ENCODE measurements around the gene DTD1.

DTD1 gene

GRCh38 chr20:18722371-18722770 is 134.5 kb downstream of the DTD1 start:
- Mint-ChIP-seq H3K9me3 (peaks cover 3% of the 10 kb centered on the region), H3K36me3 (ENCODE audit: low read depth) (no peaks in the 10 kb centered on the region), H3K4me1 (ENCODE audit: low read depth) (peaks cover 4% of the 10 kb centered on the region), H3K27me3 (ENCODE audit: low read depth) (no peaks in the 10 kb centered on the region), H3K4me3 (no peak overlapping the region), H3K27ac (no peak overlapping the region)

- Mint-ChIP-seq H3K27me3 (ENCODE audit: low read depth) (no peaks in the 10 kb centered on the region), H3K36me3 (ENCODE audit: low read depth) (no peaks in the 10 kb centered on the region), H3K4me3 (no peak overlapping the region), H3K9me3 (peaks cover 3% of the 10 kb centered on the region), H3K4me1 (ENCODE audit: low read depth) (peaks cover 4% of the 10 kb centered on the region), H3K27ac (no peak overlapping the region)
These were observed 136.2 kb downstream of the DTD1 start for GRCh38 chr20:18724077-18724476.

GRCh38 chr20:18724788-18725464 is 137.1 kb downstream of the DTD1 start:
- Mint-ChIP-seq H3K27ac (no peak overlapping the region), H3K27me3 (ENCODE audit: low read depth) (no peaks in the 10 kb centered on the region), H3K36me3 (ENCODE audit: low read depth) (no peaks in the 10 kb centered on the region), H3K9me3 (peaks cover 3% of the 10 kb centered on the region), H3K4me3 (no peak overlapping the region), H3K4me1 (ENCODE audit: low read depth) (peaks cover 4% of the 10 kb centered on the region)

- Mint-ChIP-seq H3K4me1 (ENCODE audit: low read depth) (peaks cover 4% of the 10 kb centered on the region), H3K4me3 (no peak overlapping the region), H3K9me3 (no peaks in the 10 kb centered on the region), H3K36me3 (ENCODE audit: low read depth) (no peaks in the 10 kb centered on the region), H3K27me3 (ENCODE audit: low read depth) (no peaks in the 10 kb centered on the region), H3K27ac (no peak overlapping the region)
These were observed 139.2 kb downstream of the DTD1 start for GRCh38 chr20:18727032-18727508.

- Mint-ChIP-seq H3K9me3 (no peaks in the 10 kb centered on the region), H3K27ac (no peak overlapping the region), H3K4me1 (ENCODE audit: low read depth) (peaks cover 4% of the 10 kb centered on the region), H3K27me3 (ENCODE audit: low read depth) (no peaks in the 10 kb centered on the region), H3K4me3 (no peak overlapping the region), H3K36me3 (ENCODE audit: low read depth) (no peaks in the 10 kb centered on the region)
These were observed 140.5 kb downstream of the DTD1 start for GRCh38 chr20:18728165-18728869.

- no peak overlapping the region for H3K27ac Mint-ChIP-seq
- H3K4me1 Mint-ChIP-seq (ENCODE audit: low read depth): peaks cover 4% of the 10 kb centered on the region
- H3K9me3 Mint-ChIP-seq: no peaks in the 10 kb centered on the region
- H3K27me3 Mint-ChIP-seq (ENCODE audit: low read depth): no peaks in the 10 kb centered on the region
- H3K36me3 Mint-ChIP-seq (ENCODE audit: low read depth): no peaks in the 10 kb centered on the region
- no peak overlapping the region for H3K4me3 Mint-ChIP-seq
These were observed 141.0 kb downstream of the DTD1 start for GRCh38 chr20:18728870-18729224.

- Mint-ChIP-seq H3K27me3 (ENCODE audit: low read depth) (no peaks in the 10 kb centered on the region), H3K27ac (no peak overlapping the region), H3K4me3 (no peak overlapping the region), H3K36me3 (ENCODE audit: low read depth) (no peaks in the 10 kb centered on the region), H3K9me3 (no peaks in the 10 kb centered on the region), H3K4me1 (ENCODE audit: low read depth) (peaks cover 4% of the 10 kb centered on the region)
These were observed 141.5 kb downstream of the DTD1 start for GRCh38 chr20:18729231-18729825.

- no peaks in the 10 kb centered on the region for H3K9me3 Mint-ChIP-seq
- H3K4me3 Mint-ChIP-seq: no peak overlapping the region
- H3K36me3 Mint-ChIP-seq (ENCODE audit: low read depth): no peaks in the 10 kb centered on the region
- H3K4me1 Mint-ChIP-seq (ENCODE audit: low read depth): peaks cover 4% of the 10 kb centered on the region
- H3K27ac Mint-ChIP-seq: no peak overlapping the region
- H3K27me3 Mint-ChIP-seq (ENCODE audit: low read depth): no peaks in the 10 kb centered on the region
These were observed 144.1 kb downstream of the DTD1 start for GRCh38 chr20:18731940-18732339.

- H3K9me3 Mint-ChIP-seq: no peaks in the 10 kb centered on the region
- no peaks in the 10 kb centered on the region for H3K4me1 Mint-ChIP-seq (ENCODE audit: low read depth)
- no peaks in the 10 kb centered on the region for H3K36me3 Mint-ChIP-seq (ENCODE audit: low read depth)
- H3K4me3 Mint-ChIP-seq: no peak overlapping the region
- H3K27ac Mint-ChIP-seq: no peak overlapping the region
- no peaks in the 10 kb centered on the region for H3K27me3 Mint-ChIP-seq (ENCODE audit: low read depth)
These were observed 146.8 kb downstream of the DTD1 start for GRCh38 chr20:18734525-18735189.

- Mint-ChIP-seq H3K27me3 (ENCODE audit: low read depth) (no peaks in the 10 kb centered on the region), H3K9me3 (no peaks in the 10 kb centered on the region), H3K4me1 (ENCODE audit: low read depth) (no peaks in the 10 kb centered on the region), H3K27ac (no peak overlapping the region), H3K36me3 (ENCODE audit: low read depth) (no peaks in the 10 kb centered on the region), H3K4me3 (no peak overlapping the region)
These were observed 149.3 kb downstream of the DTD1 start for GRCh38 chr20:18737140-18737539.

- Mint-ChIP-seq H3K27ac (no peak overlapping the region), H3K4me3 (no peak overlapping the region), H3K27me3 (ENCODE audit: low read depth) (no peaks in the 10 kb centered on the region), H3K9me3 (no peaks in the 10 kb centered on the region), H3K36me3 (ENCODE audit: low read depth) (no peaks in the 10 kb centered on the region), H3K4me1 (ENCODE audit: low read depth) (no peaks in the 10 kb centered on the region)
These were observed 150.2 kb downstream of the DTD1 start for GRCh38 chr20:18738055-18738454.

GRCh38 chr20:18738888-18739287 is 151.0 kb downstream of the DTD1 start:
- Mint-ChIP-seq H3K27me3 (ENCODE audit: low read depth) (no peaks in the 10 kb centered on the region), H3K27ac (no peak overlapping the region), H3K4me1 (ENCODE audit: low read depth) (no peaks in the 10 kb centered on the region), H3K4me3 (no peak overlapping the region), H3K36me3 (ENCODE audit: low read depth) (no peaks in the 10 kb centered on the region), H3K9me3 (no peaks in the 10 kb centered on the region)

- H3K4me3 Mint-ChIP-seq: no peak overlapping the region
- no peaks in the 10 kb centered on the region for H3K27me3 Mint-ChIP-seq (ENCODE audit: low read depth)
- H3K27ac Mint-ChIP-seq: no peak overlapping the region
- H3K36me3 Mint-ChIP-seq (ENCODE audit: low read depth): no peaks in the 10 kb centered on the region
- H3K4me1 Mint-ChIP-seq (ENCODE audit: low read depth): no peaks in the 10 kb centered on the region
- no peaks in the 10 kb centered on the region for H3K9me3 Mint-ChIP-seq
These were observed 151.9 kb downstream of the DTD1 start for GRCh38 chr20:18739751-18740166.

GRCh38 chr20:18740726-18741125 is 152.9 kb downstream of the DTD1 start:
- Mint-ChIP-seq H3K27me3 (ENCODE audit: low read depth) (no peaks in the 10 kb centered on the region), H3K4me3 (no peak overlapping the region), H3K4me1 (ENCODE audit: low read depth) (no peaks in the 10 kb centered on the region), H3K9me3 (no peaks in the 10 kb centered on the region), H3K27ac (no peak overlapping the region), H3K36me3 (ENCODE audit: low read depth) (no peaks in the 10 kb centered on the region)

GRCh38 chr20:18742841-18743240 is 155.0 kb downstream of the DTD1 start:
- H3K36me3 Mint-ChIP-seq (ENCODE audit: low read depth): no peaks in the 10 kb centered on the region
- H3K4me1 Mint-ChIP-seq (ENCODE audit: low read depth): no peaks in the 10 kb centered on the region
- H3K9me3 Mint-ChIP-seq: no peaks in the 10 kb centered on the region
- no peaks in the 10 kb centered on the region for H3K27me3 Mint-ChIP-seq (ENCODE audit: low read depth)
- H3K4me3 Mint-ChIP-seq: no peak overlapping the region
- no peak overlapping the region for H3K27ac Mint-ChIP-seq
